HepG2 (cell line): ENCODE measurements around the gene SLC10A1. TPM values are rescaled to one million over a fixed set of nuclear protein-coding genes. Genes with fewer than 3 reads are reported as not detected.

ENCODE experiments used
- BORCS8-MEF2B ChIP-seq: sonication (generic); formaldehyde crosslinking; IDR thresholded peaks from 2 replicates; pipeline ENCODE4 v1.8.0; 2022; ENCODE audit warnings: mild to moderate bottlenecking, missing genetic modification reagents
- MED1 ChIP-seq: sonication (generic); formaldehyde crosslinking; IDR thresholded peaks from 2 replicates; pipeline ENCODE4 v1.4.0; 2020; ENCODE audit warnings: missing genetic modification reagents
- PAF1 ChIP-seq: IDR thresholded peaks from 2 replicates; pipeline ENCODE4 v1.6.1; 2016; ENCODE audit warnings: missing genetic modification reagents, missing compliant biosample characterization
- TBX3 ChIP-seq: fragments of 450-650 bp; IDR thresholded peaks from 2 replicates; pipeline ENCODE4 v1.6.1; 2017; ENCODE audit warnings: antibody characterized with exemption, mild to moderate bottlenecking, inconsistent platforms, borderline replicate concordance
- YEATS4 ChIP-seq: sonication (generic); formaldehyde crosslinking; IDR thresholded peaks from 2 replicates; pipeline ENCODE4 v1.4.0; 2020; ENCODE audit warnings: missing genetic modification reagents, borderline replicate concordance
- ZMYM4 ChIP-seq: sonication (generic); formaldehyde crosslinking; IDR thresholded peaks from 2 replicates; pipeline ENCODE4 v1.8.1; 2023; ENCODE audit warnings: mild to moderate bottlenecking, missing genetic modification reagents
- ZNF225 ChIP-seq: sonication (generic); formaldehyde crosslinking; IDR thresholded peaks from 2 replicates; pipeline ENCODE4 v1.4.0; 2020; ENCODE audit warnings: mild to moderate bottlenecking, missing genetic modification reagents
- ZNF234 ChIP-seq: sonication (generic); formaldehyde crosslinking; conservative IDR thresholded peaks from 2 replicates; pipeline ENCODE4 v1.5.1; 2020; ENCODE audit warnings: mild to moderate bottlenecking, missing genetic modification reagents
- ZNF430 ChIP-seq: sonication (generic); formaldehyde crosslinking; IDR thresholded peaks from 2 replicates; pipeline ENCODE4 v1.9.0; 2021; ENCODE audit warnings: mild to moderate bottlenecking, missing genetic modification reagents
- ZNF619 ChIP-seq: sonication (generic); formaldehyde crosslinking; IDR thresholded peaks from 2 replicates; pipeline ENCODE4 v1.4.0; 2020; ENCODE audit warnings: mild to moderate bottlenecking, missing genetic modification reagents
- ZNF788 ChIP-seq: sonication (generic); formaldehyde crosslinking; IDR thresholded peaks from 2 replicates; pipeline ENCODE4 v1.5.0; 2020; ENCODE audit warnings: mild to moderate bottlenecking, missing genetic modification reagents, borderline replicate concordance
- polyA plus RNA-seq, 8 experiments: library from polyadenylated mRNA; depleted of rRNA in 3 of 8; stranded (reverse) in 7 of 8; unstranded in 1 of 8; fragments of >200 nt; fragmentation: Illumina TruSeq in 4 of 8; extraction: Trizol in 4 of 8; gene quantifications; 2 replicates each; pipeline versions ENCODE4 v1.2.1 to v1.2.3, GENCODE V29; 2011 to 2016; ENCODE audit warnings: low read depth in 4 of 8, missing spikeins in 1 of 8, mixed read lengths in 1 of 8; ENCODE audit not compliant: insufficient read depth in 1 of 8
- total RNA-seq, 5 experiments: library from RNA; depleted of rRNA; stranded (reverse); fragments of >200 nt; fragmentation: Illumina TruSeq; extraction: Trizol; gene quantifications; 2 replicates each; pipeline ENCODE4 v1.2.3, GENCODE V29; 2016; ENCODE audit warnings: low read depth in 1 of 5
- TF ChIP-seq, protein P1 (sequence below): sonication (generic); formaldehyde crosslinking; IDR thresholded peaks from 2 replicates; pipeline ENCODE4 v1.5.0; 2020; ENCODE audit warnings: missing genetic modification reagents
- TF ChIP-seq, protein P2 (sequence below): sonication (generic); formaldehyde crosslinking; IDR thresholded peaks from 2 replicates; pipeline ENCODE4 v1.9.0; 2021; ENCODE audit warnings: missing genetic modification reagents, borderline replicate concordance
- TF ChIP-seq, protein P3 (sequence below): sonication (generic); formaldehyde crosslinking; IDR thresholded peaks from 2 replicates; pipeline ENCODE4 v1.4.0; 2020; ENCODE audit warnings: missing genetic modification reagents
- TF ChIP-seq, protein P4 (sequence below): sonication (generic); formaldehyde crosslinking; IDR thresholded peaks from 2 replicates; pipeline ENCODE4 v1.5.0; 2020; ENCODE audit warnings: missing genetic modification reagents, mild to moderate bottlenecking, borderline replicate concordance
- TF ChIP-seq, protein P5 (sequence below): sonication (generic); formaldehyde crosslinking; IDR thresholded peaks from 2 replicates; pipeline ENCODE4 v1.4.0; 2020; ENCODE audit warnings: missing genetic modification reagents

SLC10A1 gene
- total and polyA plus RNA-seq, 2 of the 13 experiments (the other 11 are each of a cell fraction or from before 2014, with no cell fraction given) = 0.17 TPM; not detected in 1

DNA sequence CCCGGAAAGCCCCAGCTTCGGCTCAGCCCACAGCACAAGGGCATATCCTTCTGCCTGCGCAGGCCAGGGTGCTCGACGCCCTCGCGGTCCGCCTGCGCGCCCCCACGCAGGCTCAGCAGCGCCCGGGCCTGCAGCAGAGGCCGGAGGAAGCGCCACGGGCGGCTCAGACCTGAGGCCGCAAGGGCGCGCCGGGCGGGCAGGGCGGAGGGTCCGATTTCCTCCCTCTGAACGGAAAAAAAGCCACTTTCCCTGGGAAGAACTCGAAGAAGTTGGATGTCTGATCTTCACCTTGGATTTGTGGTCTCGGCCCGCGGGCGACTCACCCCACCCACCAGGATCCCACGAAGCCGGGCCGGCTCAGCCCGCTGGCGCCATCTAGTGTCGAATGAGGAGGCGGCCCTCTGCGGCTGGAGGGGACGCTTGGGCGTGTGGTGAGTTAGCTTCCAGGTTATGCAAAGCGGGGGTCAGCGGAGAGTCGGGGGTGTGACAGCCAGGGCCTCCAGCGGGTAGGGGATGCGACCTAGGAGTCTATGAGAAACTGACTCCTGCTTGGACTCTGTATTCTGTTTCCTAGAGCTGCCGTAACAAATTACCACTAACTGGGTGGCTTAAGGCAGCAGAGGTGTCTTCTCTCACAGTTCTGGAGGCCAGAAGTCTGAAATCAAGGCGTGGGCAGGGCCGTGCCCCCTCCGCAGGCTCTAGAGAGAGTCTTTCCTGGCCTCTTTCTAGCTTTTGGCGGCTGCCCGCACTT is 70.1 kb downstream of the SLC10A1 start (continued):
- TF ChIP-seq, protein P1, sequence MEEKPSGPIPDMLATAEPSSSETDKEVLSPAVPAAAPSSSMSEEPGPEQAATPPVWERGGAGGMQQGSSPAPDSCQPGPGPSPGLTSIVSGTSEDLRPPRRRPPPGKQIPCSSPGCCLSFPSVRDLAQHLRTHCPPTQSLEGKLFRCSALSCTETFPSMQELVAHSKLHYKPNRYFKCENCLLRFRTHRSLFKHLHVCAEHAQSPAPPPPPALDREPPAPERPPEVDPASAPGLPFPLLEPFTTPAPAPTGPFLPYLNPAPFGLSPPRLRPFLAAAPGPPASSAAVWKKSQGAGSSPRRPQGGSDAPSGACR (CRISPR knock-in tag) = no peak
- TF ChIP-seq ZNF225 (CRISPR knock-in tag) (0 out of 2 replicates have a peak, but pooled peaks have one; percentile 39), ZNF234 (CRISPR knock-in tag) (no peak), ZNF619 (CRISPR knock-in tag) (0 out of 2 replicates have a peak, but pooled peaks have one; percentile 33), MED1 (CRISPR knock-in tag) (0 out of 2 replicates have a peak, but pooled peaks have one; percentile 18), ZNF430 (CRISPR knock-in tag) (peak; percentile 46; the same call in 1 of the 2 replicates), YEATS4 (CRISPR knock-in tag) (peak; percentile 42; the same call in 1 of the 2 replicates), TBX3 (no peak), ZMYM4 (CRISPR knock-in tag) (0 out of 2 replicates have a peak, but pooled peaks have one; percentile 37), ZNF788 (CRISPR knock-in tag) (peak; percentile 64; the same call in 1 of the 2 replicates), PAF1 (no peak), BORCS8-MEF2B (CRISPR knock-in tag) (peak; percentile 46; the same call in 1 of the 2 replicates)
- TF ChIP-seq, protein P2, sequence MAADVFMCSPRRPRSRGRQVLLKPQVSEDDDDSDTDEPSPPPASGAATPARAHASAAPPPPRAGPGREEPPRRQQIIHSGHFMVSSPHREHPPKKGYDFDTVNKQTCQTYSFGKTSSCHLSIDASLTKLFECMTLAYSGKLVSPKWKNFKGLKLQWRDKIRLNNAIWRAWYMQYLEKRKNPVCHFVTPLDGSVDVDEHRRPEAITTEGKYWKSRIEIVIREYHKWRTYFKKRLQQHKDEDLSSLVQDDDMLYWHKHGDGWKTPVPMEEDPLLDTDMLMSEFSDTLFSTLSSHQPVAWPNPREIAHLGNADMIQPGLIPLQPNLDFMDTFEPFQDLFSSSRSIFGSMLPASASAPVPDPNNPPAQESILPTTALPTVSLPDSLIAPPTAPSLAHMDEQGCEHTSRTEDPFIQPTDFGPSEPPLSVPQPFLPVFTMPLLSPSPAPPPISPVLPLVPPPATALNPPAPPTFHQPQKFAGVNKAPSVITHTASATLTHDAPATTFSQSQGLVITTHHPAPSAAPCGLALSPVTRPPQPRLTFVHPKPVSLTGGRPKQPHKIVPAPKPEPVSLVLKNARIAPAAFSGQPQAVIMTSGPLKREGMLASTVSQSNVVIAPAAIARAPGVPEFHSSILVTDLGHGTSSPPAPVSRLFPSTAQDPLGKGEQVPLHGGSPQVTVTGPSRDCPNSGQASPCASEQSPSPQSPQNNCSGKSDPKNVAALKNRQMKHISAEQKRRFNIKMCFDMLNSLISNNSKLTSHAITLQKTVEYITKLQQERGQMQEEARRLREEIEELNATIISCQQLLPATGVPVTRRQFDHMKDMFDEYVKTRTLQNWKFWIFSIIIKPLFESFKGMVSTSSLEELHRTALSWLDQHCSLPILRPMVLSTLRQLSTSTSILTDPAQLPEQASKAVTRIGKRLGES (CRISPR knock-in tag) = no peak
- TF ChIP-seq, protein P3, sequence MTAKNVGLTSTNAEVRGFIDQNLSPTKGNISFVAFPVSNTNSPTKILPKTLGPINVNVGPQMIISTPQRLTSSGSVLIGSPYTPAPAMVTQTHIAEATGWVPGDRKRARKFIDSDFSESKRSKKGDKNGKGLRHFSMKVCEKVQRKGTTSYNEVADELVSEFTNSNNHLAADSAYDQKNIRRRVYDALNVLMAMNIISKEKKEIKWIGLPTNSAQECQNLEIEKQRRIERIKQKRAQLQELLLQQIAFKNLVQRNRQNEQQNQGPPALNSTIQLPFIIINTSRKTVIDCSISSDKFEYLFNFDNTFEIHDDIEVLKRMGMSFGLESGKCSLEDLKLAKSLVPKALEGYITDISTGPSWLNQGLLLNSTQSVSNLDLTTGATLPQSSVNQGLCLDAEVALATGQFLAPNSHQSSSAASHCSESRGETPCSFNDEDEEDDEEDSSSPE = 0 out of 2 replicates have a peak, but pooled peaks have one; percentile 32
- TF ChIP-seq, protein P4, sequence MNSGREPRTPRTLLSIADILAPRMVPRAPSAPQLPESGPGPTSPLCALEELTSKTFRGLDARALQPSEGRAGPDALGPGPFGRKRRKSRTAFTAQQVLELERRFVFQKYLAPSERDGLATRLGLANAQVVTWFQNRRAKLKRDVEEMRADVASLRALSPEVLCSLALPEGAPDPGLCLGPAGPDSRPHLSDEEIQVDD = no peak
- TF ChIP-seq, protein P5, sequence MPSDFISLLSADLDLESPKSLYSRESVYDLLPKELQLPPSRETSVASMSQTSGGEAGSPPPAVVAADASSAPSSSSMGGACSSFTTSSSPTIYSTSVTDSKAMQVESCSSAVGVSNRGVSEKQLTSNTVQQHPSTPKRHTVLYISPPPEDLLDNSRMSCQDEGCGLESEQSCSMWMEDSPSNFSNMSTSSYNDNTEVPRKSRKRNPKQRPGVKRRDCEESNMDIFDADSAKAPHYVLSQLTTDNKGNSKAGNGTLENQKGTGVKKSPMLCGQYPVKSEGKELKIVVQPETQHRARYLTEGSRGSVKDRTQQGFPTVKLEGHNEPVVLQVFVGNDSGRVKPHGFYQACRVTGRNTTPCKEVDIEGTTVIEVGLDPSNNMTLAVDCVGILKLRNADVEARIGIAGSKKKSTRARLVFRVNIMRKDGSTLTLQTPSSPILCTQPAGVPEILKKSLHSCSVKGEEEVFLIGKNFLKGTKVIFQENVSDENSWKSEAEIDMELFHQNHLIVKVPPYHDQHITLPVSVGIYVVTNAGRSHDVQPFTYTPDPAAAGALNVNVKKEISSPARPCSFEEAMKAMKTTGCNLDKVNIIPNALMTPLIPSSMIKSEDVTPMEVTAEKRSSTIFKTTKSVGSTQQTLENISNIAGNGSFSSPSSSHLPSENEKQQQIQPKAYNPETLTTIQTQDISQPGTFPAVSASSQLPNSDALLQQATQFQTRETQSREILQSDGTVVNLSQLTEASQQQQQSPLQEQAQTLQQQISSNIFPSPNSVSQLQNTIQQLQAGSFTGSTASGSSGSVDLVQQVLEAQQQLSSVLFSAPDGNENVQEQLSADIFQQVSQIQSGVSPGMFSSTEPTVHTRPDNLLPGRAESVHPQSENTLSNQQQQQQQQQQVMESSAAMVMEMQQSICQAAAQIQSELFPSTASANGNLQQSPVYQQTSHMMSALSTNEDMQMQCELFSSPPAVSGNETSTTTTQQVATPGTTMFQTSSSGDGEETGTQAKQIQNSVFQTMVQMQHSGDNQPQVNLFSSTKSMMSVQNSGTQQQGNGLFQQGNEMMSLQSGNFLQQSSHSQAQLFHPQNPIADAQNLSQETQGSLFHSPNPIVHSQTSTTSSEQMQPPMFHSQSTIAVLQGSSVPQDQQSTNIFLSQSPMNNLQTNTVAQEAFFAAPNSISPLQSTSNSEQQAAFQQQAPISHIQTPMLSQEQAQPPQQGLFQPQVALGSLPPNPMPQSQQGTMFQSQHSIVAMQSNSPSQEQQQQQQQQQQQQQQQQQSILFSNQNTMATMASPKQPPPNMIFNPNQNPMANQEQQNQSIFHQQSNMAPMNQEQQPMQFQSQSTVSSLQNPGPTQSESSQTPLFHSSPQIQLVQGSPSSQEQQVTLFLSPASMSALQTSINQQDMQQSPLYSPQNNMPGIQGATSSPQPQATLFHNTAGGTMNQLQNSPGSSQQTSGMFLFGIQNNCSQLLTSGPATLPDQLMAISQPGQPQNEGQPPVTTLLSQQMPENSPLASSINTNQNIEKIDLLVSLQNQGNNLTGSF (CRISPR knock-in tag) = peak; percentile 61; the same call in 1 of the 2 replicates
